Right cardiac atrium (tissue), 5 donors: ENCODE measurements around the gene INTS1. TPM values are rescaled to one million over a fixed set of nuclear protein-coding genes. Genes with fewer than 3 reads are reported as not detected.

ENCODE experiments used
- ATAC-seq, 2 donors: fragments of 200-7000 bp; cut with Tn5 transposase; one replicate each; pipeline versions ENCODE4 v1.8.0 to v1.9.1; 2020; ENCODE audit warnings: moderate library complexity in 2 of 2, mild to moderate bottlenecking in 1 of 2
- DNase-seq, 3 donors: peaks; one replicate each; pipeline ENCODE4 v3.0.0-alpha.2; 2020
- H3K27ac ChIP-seq: one replicate; pipeline ENCODE4 v1.5.1; 2013; ENCODE audit warnings: mild to moderate bottlenecking, low read length, control low read depth, moderate library complexity
- H3K27me3 ChIP-seq: one replicate; pipeline ENCODE4 v1.6.1; 2013; ENCODE audit not compliant: control insufficient read depth, insufficient read depth
- H3K4me1 ChIP-seq: one replicate; pipeline ENCODE4 v1.6.1; 2013; ENCODE audit warnings: low read length; ENCODE audit not compliant: control insufficient read depth, insufficient read depth
- H3K4me3 ChIP-seq: one replicate; pipeline ENCODE4 v1.5.1; 2013; ENCODE audit warnings: low read length, control low read depth
- H3K9me3 ChIP-seq: one replicate; pipeline ENCODE4 v1.6.1; 2013; ENCODE audit warnings: low read length; ENCODE audit not compliant: control insufficient read depth
- WGBS: extraction: QIAGEN DNeasy Blood & Tissue Kit; methylation state at CpG from one replicate; pipeline ENCODE4 v1.1.7; 2013; 5-methylcytosine and 5-hydroxymethylcytosine counted together
- intact Hi-C, 4 donors: fragments of 100-400 bp; cut with DNase I; formaldehyde crosslinking; loops; one replicate each; pipeline versions ENCODE4 v1.11.0 to v1.14.0; 2022 to 2023
- polyA plus RNA-seq: library from polyadenylated mRNA; stranded (reverse); fragments of 200-250 nt; gene quantifications from one replicate; pipeline ENCODE4 v1.2.3, GENCODE V29; 2013
- total RNA-seq, 4 donors: library from RNA; stranded (reverse); fragmentation: NEBNext Ultra II Directional; extraction: Animal tissue kit (Norgen Biotek cat#: 25700); gene quantifications; one replicate each; pipeline ENCODE4 v1.2.1, GENCODE V29; 2021
- donor health status: healthy with polysubstance abuse.
- donor health status: DM: no; HTN: yes; CAD: no.
- donor health status: DM: no; HTN: no; CAD: no.
- donor health status: DM: no; HTN: yes; CAD: no; lungs with severe emphysema.
- donor health status: DM: yes; HTN: yes; CAD: no.

INTS1 gene
- total and polyA plus RNA-seq, 5 donors: 30.6 to 48.3 (median 45.6) TPM

- DNase-seq (peak; percentile 76 to 90 (median 89)), ATAC-seq (peak; percentile 88 to 89)
- Histone ChIP-seq H3K27ac (peak overlapping the region; percentile 96), H3K4me3 (no peak overlapping the region), H3K27me3 (no peaks in the 10 kb centered on the region), H3K9me3 (no peaks in the 10 kb centered on the region), H3K4me1 (peaks cover 3% of the 10 kb centered on the region)
- 42% methylated on average over 35 of the region's 35 CpGs for WGBS
- intact Hi-C loops: no loop called here
Observed at GRCh38 chr7:1512781-1513656, 8.8 kb upstream of the INTS1 start.

- no peak overlapping the region for H3K4me3 ChIP-seq
- peaks cover 3% of the 10 kb centered on the region for H3K4me1 ChIP-seq
- H3K27ac ChIP-seq: no peak overlapping the region
- no peaks in the 10 kb centered on the region for H3K9me3 ChIP-seq
- DNase-seq (peak in 2 of 3 donors; percentile 38 to 64), ATAC-seq (no peak)
- 85% methylated on average over 30 of the region's 30 CpGs for WGBS
- intact Hi-C loops: no loop called here
- no peaks in the 10 kb centered on the region for H3K27me3 ChIP-seq
Observed at GRCh38 chr7:1511444-1512422, 7.5 kb upstream of the INTS1 start.

GRCh38 chr7:1510780-1511154 is 6.6 kb upstream of the INTS1 start:
- 72% methylated on average over 16 of the region's 16 CpGs for WGBS
- Histone ChIP-seq H3K27ac (no peak overlapping the region), H3K27me3 (no peaks in the 10 kb centered on the region), H3K9me3 (no peaks in the 10 kb centered on the region), H3K4me3 (no peak overlapping the region), H3K4me1 (peaks cover 3% of the 10 kb centered on the region)
- intact Hi-C loops: no loop called here
- ATAC-seq (no peak), DNase-seq (peak in 2 of 3 donors; percentile 39 to 41)

- DNase-seq (peak in 2 of 3 donors; percentile 47), ATAC-seq (no peak)
- no peak overlapping the region for H3K27ac ChIP-seq
- intact Hi-C loops: loop anchor here in 1 of 4 donors (10.0 kb wide), 1 partner anchor 56 kb away; no protein-coding TSS in a partner anchor
- H3K27me3 ChIP-seq: no peaks in the 10 kb centered on the region
- WGBS: 90% methylated on average over 14 of the region's 14 CpGs
- H3K4me3 ChIP-seq: no peak overlapping the region
- no peaks in the 10 kb centered on the region for H3K9me3 ChIP-seq
- peaks cover under 1% of the 10 kb centered on the region for H3K4me1 ChIP-seq
Observed at GRCh38 chr7:1509226-1509625, 5.0 kb upstream of the INTS1 start.

- Histone ChIP-seq H3K27ac (no peak overlapping the region), H3K4me3 (no peak overlapping the region), H3K9me3 (no peaks in the 10 kb centered on the region), H3K4me1 (peaks cover 3% of the 10 kb centered on the region), H3K27me3 (no peaks in the 10 kb centered on the region)
- ATAC-seq (no peak), DNase-seq (peak in 1 of 3 donors; percentile 31)
- 71% methylated on average over 10 of the region's 10 CpGs for WGBS
- intact Hi-C loops: loop anchor here in 1 of 4 donors (10.0 kb wide), 1 partner anchor 56 kb away; no protein-coding TSS in a partner anchor
Observed at GRCh38 chr7:1508277-1508758, 4.1 kb upstream of the INTS1 start.

GRCh38 chr7:1505731-1506550 is 1.8 kb upstream of the INTS1 start:
- ATAC-seq (no peak), DNase-seq (peak in 2 of 3 donors; percentile 55 to 57)
- H3K9me3 ChIP-seq: no peaks in the 10 kb centered on the region
- intact Hi-C loops: loop anchor here in 2 of 4 donors (2.0 to 10.0 kb wide), 2 partner anchors 51 to 59 kb away; partner anchors contain the start of gene TMEM184A (in 1 of the 2)
- H3K4me1 ChIP-seq: peaks cover 7% of the 10 kb centered on the region
- H3K27me3 ChIP-seq: no peaks in the 10 kb centered on the region
- WGBS: 74% methylated on average over 35 of the region's 35 CpGs
- H3K27ac ChIP-seq: no peak overlapping the region
- no peak overlapping the region for H3K4me3 ChIP-seq

- intact Hi-C loops: loop anchor here in 1 of 4 donors (10.0 kb wide), 1 partner anchor 61 kb away; no protein-coding TSS in a partner anchor
- 28% methylated on average over 24 of the region's 24 CpGs for WGBS
- H3K4me3 ChIP-seq: peak overlapping the region; percentile 74
- no peak overlapping the region for H3K27ac ChIP-seq
- peaks cover 7% of the 10 kb centered on the region for H3K4me1 ChIP-seq
- ATAC-seq: no peak
- DNase-seq: peak in 2 of 3 donors; percentile 36 to 57
- H3K9me3 ChIP-seq: no peaks in the 10 kb centered on the region
- no peaks in the 10 kb centered on the region for H3K27me3 ChIP-seq
Observed at GRCh38 chr7:1503390-1503789, 799 bp downstream of the INTS1 start.

GRCh38 chr7:1502845-1503244 is 1.3 kb downstream of the INTS1 start:
- WGBS: 86% methylated on average over 20 of the region's 20 CpGs
- no peaks in the 10 kb centered on the region for H3K9me3 ChIP-seq
- H3K27ac ChIP-seq: no peak overlapping the region
- H3K4me1 ChIP-seq: peaks cover 7% of the 10 kb centered on the region
- no peaks in the 10 kb centered on the region for H3K27me3 ChIP-seq
- H3K4me3 ChIP-seq: no peak overlapping the region
- no peak for ATAC-seq
- peak in 2 of 3 donors; percentile 28 to 45 for DNase-seq
- intact Hi-C loops: loop anchor here in 1 of 4 donors (10.0 kb wide), 1 partner anchor 62 kb away; no protein-coding TSS in a partner anchor

- no peak overlapping the region for H3K4me3 ChIP-seq
- WGBS: 89% methylated on average over 21 of the region's 21 CpGs
- no peaks in the 10 kb centered on the region for H3K27me3 ChIP-seq
- no peak overlapping the region for H3K27ac ChIP-seq
- H3K4me1 ChIP-seq: peaks cover 7% of the 10 kb centered on the region
- peak in 2 of 3 donors; percentile 41 to 43 for DNase-seq
- intact Hi-C loops: loop anchor here in 1 of 4 donors (10.0 kb wide), 1 partner anchor 63 kb away; no protein-coding TSS in a partner anchor
- no peak for ATAC-seq
- no peaks in the 10 kb centered on the region for H3K9me3 ChIP-seq
Observed at GRCh38 chr7:1501487-1502270, 2.5 kb downstream of the INTS1 start.
